Measurements from ENCODE around the gene POU2AF2. TPM values are rescaled to one million over a fixed set of nuclear protein-coding genes. Genes with fewer than 3 reads are reported as not detected.

The POU2AF2 gene
- total RNA-seq, 1 experiment from 2014 or later = not detected

DNA sequence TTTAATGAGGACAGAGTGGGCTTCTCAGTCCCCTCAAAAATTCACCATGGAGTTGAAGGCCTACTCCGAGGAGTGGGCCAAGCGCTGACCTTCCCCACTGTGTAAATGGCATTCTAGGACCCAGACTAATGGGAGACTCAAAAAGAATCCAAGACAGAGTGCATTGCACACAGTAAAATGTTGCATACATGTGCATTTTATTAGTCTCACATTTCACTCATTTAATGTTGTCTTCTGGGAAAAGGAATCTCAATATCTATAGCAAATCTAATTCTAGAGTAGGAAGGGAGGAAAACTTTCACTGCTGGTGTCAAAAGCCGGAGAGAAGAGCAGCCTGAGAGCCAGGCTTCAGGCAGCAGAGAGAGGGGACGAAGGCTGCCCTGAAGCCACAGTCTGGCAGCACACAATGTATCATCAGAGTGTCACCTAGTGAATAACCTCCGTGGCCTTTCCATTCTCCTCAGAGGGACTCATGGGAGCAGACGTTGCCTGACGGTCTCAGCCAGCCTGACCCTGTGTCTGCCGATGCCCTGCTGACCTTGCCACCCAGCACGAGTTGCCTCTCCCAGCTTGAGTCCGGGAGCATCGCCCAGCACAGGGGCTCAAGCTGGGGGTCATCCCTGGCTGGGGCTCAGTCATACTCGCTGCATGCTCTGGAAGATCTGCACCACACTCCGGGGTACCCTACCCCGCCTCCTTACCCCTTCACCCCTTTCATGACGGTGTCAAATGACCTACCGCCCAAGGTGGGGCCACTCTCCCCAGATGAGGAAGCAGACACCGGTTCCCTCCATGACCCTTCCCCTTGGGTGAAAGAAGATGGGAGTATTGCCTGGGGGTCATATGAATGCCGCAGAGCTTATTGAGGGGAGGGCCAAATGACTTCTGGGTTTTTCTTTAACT lies 39.9 kb downstream of the POU2AF2 start:
- Histone ChIP-seq H3K9ac (ENCODE audit: extremely low read depth, insufficient read length, low read length) (no peak overlapping the region), H3K27ac (ENCODE audit: insufficient read length, low read depth, low read length) (no peak overlapping the region), H2AFZ (ENCODE audit: low read length) (no peak overlapping the region), H2BK120ac (ENCODE audit: low read depth, low read length, poor library complexity, severe bottlenecking) (no peak overlapping the region), H3K4me2 (ENCODE audit: insufficient read depth, insufficient read length, low read length) (no peak overlapping the region), H4K8ac (replicated peaks; ENCODE audit: insufficient read length, low read depth, low read length) (no peak overlapping the region), H3K4ac (ENCODE audit: low read depth, low read length) (no peak overlapping the region), H4K20me1 (ENCODE audit: control insufficient read depth, insufficient read depth, insufficient read length) (no peaks in the 10 kb centered on the region), H3K27me3 (ENCODE audit: insufficient read depth, low read length) (no peaks in the 10 kb centered on the region), H2BK20ac (ENCODE audit: low read depth, low read length, poor library complexity, severe bottlenecking) (no peak overlapping the region), H3K23ac (ENCODE audit: insufficient read length, low read depth, low read length) (no peak overlapping the region), H2AK5ac (ENCODE audit: insufficient read length, low read length) (no peak overlapping the region), H3K79me1 (ENCODE audit: insufficient read depth, low read depth, low read length, poor library complexity, severe bottlenecking) (no peaks in the 10 kb centered on the region), H3K23me2 (ENCODE audit: insufficient read length, low read depth, low read length, poor library complexity, severe bottlenecking) (no peaks in the 10 kb centered on the region), H3K18ac (ENCODE audit: insufficient read length, low read depth, low read length) (no peak overlapping the region), H2BK5ac (ENCODE audit: insufficient read length, low read length) (no peak overlapping the region), H2BK12ac (ENCODE audit: insufficient read length, low read depth, low read length) (no peak overlapping the region), H4K5ac (ENCODE audit: insufficient read length, low read depth, low read length) (no peak overlapping the region), H3K56ac (ENCODE audit: insufficient read length, low read depth, low read length) (no peak overlapping the region), H3K14ac (ENCODE audit: insufficient read depth, low read length) (no peak overlapping the region), H3K79me2 (ENCODE audit: insufficient read depth, low read length) (no peaks in the 10 kb centered on the region), H4K91ac (ENCODE audit: insufficient read length, low read depth, low read length) (no peak overlapping the region), H3T11ph (ENCODE audit: low read length) (no peak overlapping the region), H3K9me3 (ENCODE audit: control insufficient read depth, low read depth, low read length) (no peaks in the 10 kb centered on the region), H2BK15ac (ENCODE audit: low read depth, low read length) (no peak overlapping the region), H3K4me1 (ENCODE audit: insufficient read depth, low read length) (no peaks in the 10 kb centered on the region)
- Mint-ChIP-seq H3K4me1 (no peaks in the 10 kb centered on the region), H3K27ac (no peak overlapping the region), H3K4me3 (no peak overlapping the region), H3K27me3 (ENCODE audit: low read depth) (0 out of 2 replicates have a peak, but pooled peaks cover 2% of the 10 kb centered on the region), H3K36me3 (ENCODE audit: insufficient read depth in 1 of 3, low read depth in 3 of 3) (no peaks in the 10 kb centered on the region; a peak in 1 of 7 replicates), H3K9me3 (no peaks in the 10 kb centered on the region)
- DNase-seq = no peak
- TF ChIP-seq, protein P1, sequence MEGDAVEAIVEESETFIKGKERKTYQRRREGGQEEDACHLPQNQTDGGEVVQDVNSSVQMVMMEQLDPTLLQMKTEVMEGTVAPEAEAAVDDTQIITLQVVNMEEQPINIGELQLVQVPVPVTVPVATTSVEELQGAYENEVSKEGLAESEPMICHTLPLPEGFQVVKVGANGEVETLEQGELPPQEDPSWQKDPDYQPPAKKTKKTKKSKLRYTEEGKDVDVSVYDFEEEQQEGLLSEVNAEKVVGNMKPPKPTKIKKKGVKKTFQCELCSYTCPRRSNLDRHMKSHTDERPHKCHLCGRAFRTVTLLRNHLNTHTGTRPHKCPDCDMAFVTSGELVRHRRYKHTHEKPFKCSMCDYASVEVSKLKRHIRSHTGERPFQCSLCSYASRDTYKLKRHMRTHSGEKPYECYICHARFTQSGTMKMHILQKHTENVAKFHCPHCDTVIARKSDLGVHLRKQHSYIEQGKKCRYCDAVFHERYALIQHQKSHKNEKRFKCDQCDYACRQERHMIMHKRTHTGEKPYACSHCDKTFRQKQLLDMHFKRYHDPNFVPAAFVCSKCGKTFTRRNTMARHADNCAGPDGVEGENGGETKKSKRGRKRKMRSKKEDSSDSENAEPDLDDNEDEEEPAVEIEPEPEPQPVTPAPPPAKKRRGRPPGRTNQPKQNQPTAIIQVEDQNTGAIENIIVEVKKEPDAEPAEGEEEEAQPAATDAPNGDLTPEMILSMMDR (conservative IDR thresholded peaks at IDR 0.05) = no peak
- no CpG with 5 or more reads among the region's 18 CpGs for WGBS (ENCODE audit: extremely low coverage, insufficient read length, low lambda C conversion rate)

Data from H9 (cell line).